Uterus (tissue), 2 donors: ENCODE measurements around the gene CRYBG2.

Source experiments
- CTCF ChIP-seq, 4 experiments: fragments of 200-600 bp in 2 of 4; fragments of 450-650 bp in 2 of 4; sonication (generic) in 2 of 4; IDR thresholded peaks; one replicate each; pipeline ENCODE4 v1.5.1; 2016 to 2019; ENCODE audit warnings: antibody characterized with exemption in 4 of 4, mild to moderate bottlenecking in 2 of 4, moderate library complexity in 1 of 4
- POLR2A ChIP-seq, 2 donors: fragments of 450-650 bp; IDR thresholded peaks; one replicate each; pipeline ENCODE4 v1.6.1; 2016; ENCODE audit warnings: antibody characterized with exemption in 2 of 2, mild to moderate bottlenecking in 1 of 2, moderate library complexity in 1 of 2

GRCh38 chr1:26290122-26290881 is 63.6 kb downstream of the CRYBG2 start:
- TF ChIP-seq CTCF (IDR thresholded peaks at IDR 0.05), result no peak
- TF ChIP-seq POLR2A (IDR thresholded peaks at IDR 0.05), result no peak
